ENCODE measurements around the gene KIAA0319L. TPM values are rescaled to one million over a fixed set of nuclear protein-coding genes. Genes with fewer than 3 reads are reported as not detected.

Gene KIAA0319L
- total RNA-seq, 1 experiment from 2014 or later: 46.4 TPM

DNA sequence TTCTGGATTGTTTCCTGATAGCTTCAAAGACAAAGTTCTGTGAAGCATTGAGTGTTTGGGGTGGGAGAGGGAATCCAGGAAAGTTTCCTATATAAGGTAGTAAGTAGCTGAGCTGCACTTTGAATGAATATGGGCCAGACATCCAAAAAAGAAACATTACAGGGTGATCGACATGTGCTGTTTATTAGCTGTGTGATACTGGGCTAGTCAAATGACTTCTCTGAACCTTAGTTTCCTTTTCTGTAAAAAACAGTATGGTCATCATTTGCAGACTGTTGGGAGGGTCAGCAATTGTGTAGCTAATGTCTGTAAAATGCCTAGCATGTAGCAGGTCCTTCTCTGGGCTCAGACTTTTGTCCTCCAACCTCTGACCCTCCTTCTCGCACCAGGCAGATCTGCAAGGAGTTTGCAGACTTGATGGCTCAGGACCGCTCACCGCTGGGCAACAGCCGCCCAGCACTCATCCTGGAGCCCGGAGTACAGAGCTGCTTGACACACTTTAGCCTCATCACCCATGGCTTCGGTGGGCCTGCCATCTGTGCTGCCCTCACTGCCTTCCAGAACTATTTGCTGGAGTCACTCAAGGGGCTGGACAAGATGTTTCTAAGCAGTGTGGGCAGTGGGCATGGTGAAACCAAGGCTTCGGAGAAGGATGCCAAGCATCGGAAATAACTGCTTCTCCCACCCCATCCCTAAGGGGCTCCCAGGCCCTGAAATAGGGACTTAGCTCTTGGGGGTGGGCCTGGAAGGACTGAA, 37.0 kb upstream of the KIAA0319L start:
- Histone ChIP-seq H3K23me2 (ENCODE audit: insufficient read length, low read depth, low read length, poor library complexity, severe bottlenecking) (no peaks in the 10 kb centered on the region), H2BK120ac (ENCODE audit: low read depth, low read length, poor library complexity, severe bottlenecking) (no peak overlapping the region), H3K27me3 (ENCODE audit: insufficient read depth, low read length) (no peaks in the 10 kb centered on the region), H4K91ac (ENCODE audit: insufficient read length, low read depth, low read length) (no peak overlapping the region), H3K79me1 (ENCODE audit: insufficient read depth, low read depth, low read length, poor library complexity, severe bottlenecking) (no peaks in the 10 kb centered on the region), H2BK5ac (ENCODE audit: insufficient read length, low read length) (no peak overlapping the region), H3K18ac (ENCODE audit: insufficient read length, low read depth, low read length) (no peak overlapping the region), H3K79me2 (ENCODE audit: insufficient read depth, low read length) (no peaks in the 10 kb centered on the region), H4K8ac (replicated peaks; ENCODE audit: insufficient read length, low read depth, low read length) (no peak overlapping the region), H2AK5ac (ENCODE audit: insufficient read length, low read length) (no peak overlapping the region), H3K14ac (ENCODE audit: insufficient read depth, low read length) (no peak overlapping the region), H3K56ac (ENCODE audit: insufficient read length, low read depth, low read length) (no peak overlapping the region), H3K23ac (ENCODE audit: insufficient read length, low read depth, low read length) (no peak overlapping the region), H3T11ph (ENCODE audit: low read length) (no peak overlapping the region), H2BK20ac (ENCODE audit: low read depth, low read length, poor library complexity, severe bottlenecking) (no peak overlapping the region), H3K9me3 (ENCODE audit: control insufficient read depth, low read depth, low read length) (no peaks in the 10 kb centered on the region), H3K9ac (ENCODE audit: extremely low read depth, insufficient read length, low read length) (no peak overlapping the region), H2BK12ac (ENCODE audit: insufficient read length, low read depth, low read length) (no peak overlapping the region), H4K20me1 (ENCODE audit: control insufficient read depth, insufficient read depth, insufficient read length) (peaks cover 2% of the 10 kb centered on the region), H3K4me2 (ENCODE audit: insufficient read depth, insufficient read length, low read length) (no peak overlapping the region), H4K5ac (ENCODE audit: insufficient read length, low read depth, low read length) (no peak overlapping the region), H3K27ac (ENCODE audit: insufficient read length, low read depth, low read length) (no peak overlapping the region), H3K4me1 (ENCODE audit: insufficient read depth, low read length) (no peaks in the 10 kb centered on the region), H2BK15ac (ENCODE audit: low read depth, low read length) (no peak overlapping the region), H3K4ac (ENCODE audit: low read depth, low read length) (no peak overlapping the region), H2AFZ (ENCODE audit: low read length) (no peak overlapping the region)
- Mint-ChIP-seq H3K27ac (no peak overlapping the region), H3K4me1 (no peaks in the 10 kb centered on the region), H3K27me3 (ENCODE audit: low read depth) (peaks cover 2% of the 10 kb centered on the region; the same call in 1 of the 2 replicates), H3K9me3 (no peaks in the 10 kb centered on the region; a peak in 1 of 5 replicates), H3K4me3 (no peak overlapping the region), H3K36me3 (ENCODE audit: insufficient read depth in 1 of 3, low read depth in 3 of 3) (peaks cover 0 to 3% (median 0%) of the 10 kb centered on the region in 3 experiments; a peak in 2 of 7 replicates)
- TF ChIP-seq, protein P1, sequence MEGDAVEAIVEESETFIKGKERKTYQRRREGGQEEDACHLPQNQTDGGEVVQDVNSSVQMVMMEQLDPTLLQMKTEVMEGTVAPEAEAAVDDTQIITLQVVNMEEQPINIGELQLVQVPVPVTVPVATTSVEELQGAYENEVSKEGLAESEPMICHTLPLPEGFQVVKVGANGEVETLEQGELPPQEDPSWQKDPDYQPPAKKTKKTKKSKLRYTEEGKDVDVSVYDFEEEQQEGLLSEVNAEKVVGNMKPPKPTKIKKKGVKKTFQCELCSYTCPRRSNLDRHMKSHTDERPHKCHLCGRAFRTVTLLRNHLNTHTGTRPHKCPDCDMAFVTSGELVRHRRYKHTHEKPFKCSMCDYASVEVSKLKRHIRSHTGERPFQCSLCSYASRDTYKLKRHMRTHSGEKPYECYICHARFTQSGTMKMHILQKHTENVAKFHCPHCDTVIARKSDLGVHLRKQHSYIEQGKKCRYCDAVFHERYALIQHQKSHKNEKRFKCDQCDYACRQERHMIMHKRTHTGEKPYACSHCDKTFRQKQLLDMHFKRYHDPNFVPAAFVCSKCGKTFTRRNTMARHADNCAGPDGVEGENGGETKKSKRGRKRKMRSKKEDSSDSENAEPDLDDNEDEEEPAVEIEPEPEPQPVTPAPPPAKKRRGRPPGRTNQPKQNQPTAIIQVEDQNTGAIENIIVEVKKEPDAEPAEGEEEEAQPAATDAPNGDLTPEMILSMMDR (conservative IDR thresholded peaks at IDR 0.05): no peak
- no peak for DNase-seq
- no CpG with 5 or more reads among the region's 9 CpGs for WGBS (ENCODE audit: extremely low coverage, insufficient read length, low lambda C conversion rate)

All from H9 (cell line).